ENCODE data around the gene PEDS1.

- no peak for TF ChIP-seq CTCF (IDR thresholded peaks at IDR 0.05)
- TF ChIP-seq POLR2A (IDR thresholded peaks at IDR 0.05) = peak; percentile 0 to 11
These were observed 41.5 kb upstream of the PEDS1 start for GRCh38 chr20:50194831-50195523.

Measured in gastroesophageal sphincter (tissue), 3 donors.